Thoracic aorta (tissue), 2 donors: ENCODE measurements around the gene SNX8. TPM values are rescaled to one million over a fixed set of nuclear protein-coding genes. Genes with fewer than 3 reads are reported as not detected.

Experiments used
- ATAC-seq: fragments of 150-250 bp; one replicate; pipeline ENCODE4 v1.8.0; 2017; ENCODE audit warnings: low read depth; ENCODE audit not compliant: insufficient number of reproducible peaks, low FRiP score
- DNase-seq: peaks from one replicate; pipeline ENCODE4 v3.0.0-alpha.2; 2020; ENCODE audit warnings: low spot score
- H3K27ac ChIP-seq, 2 donors: fragments of 200-600 bp; sonication (generic); 1 replicate in 1 of 2; 2 replicates in 1 of 2; pipeline ENCODE4 v1.5.1; 2016; ENCODE audit warnings: mild to moderate bottlenecking in 2 of 2, moderate library complexity in 2 of 2
- H3K27me3 ChIP-seq: fragments of 200-600 bp; sonication (generic); replicated peaks from 2 replicates; pipeline ENCODE4 v1.6.0; 2016; ENCODE audit warnings: mild to moderate bottlenecking; ENCODE audit not compliant: insufficient read depth
- H3K36me3 ChIP-seq: fragments of 200-600 bp; sonication (generic); one replicate; pipeline ENCODE4 v1.5.1; 2016
- H3K4me1 ChIP-seq, 2 donors: fragments of 200-600 bp; sonication (generic); 1 replicate in 1 of 2; 2 replicates in 1 of 2; pipeline versions ENCODE4 v1.5.1 to v1.6.0; 2016; ENCODE audit warnings: low read depth in 2 of 2, mild to moderate bottlenecking in 1 of 2; ENCODE audit not compliant: control insufficient read depth in 1 of 2
- H3K4me3 ChIP-seq: fragments of 200-600 bp; sonication (generic); 2 replicates; pipeline ENCODE4 v1.5.1; 2016; ENCODE audit warnings: mild to moderate bottlenecking
- H3K9me3 ChIP-seq: fragments of 200-600 bp; sonication (generic); 2 replicates; pipeline ENCODE4 v1.5.1; 2016
- total RNA-seq, 2 donors: library from RNA; depleted of rRNA; stranded (reverse); fragments of >200 nt; gene quantifications; one replicate each; pipeline versions ENCODE4 v1.1.0 to v1.2.3, GENCODE V29; 2016
- TF ChIP-seq, protein P1 (sequence below): fragments of 200-600 bp; sonication (generic); IDR thresholded peaks from one replicate; pipeline ENCODE4 v1.5.1; 2019; ENCODE audit warnings: antibody characterized with exemption

Gene SNX8, protein sequence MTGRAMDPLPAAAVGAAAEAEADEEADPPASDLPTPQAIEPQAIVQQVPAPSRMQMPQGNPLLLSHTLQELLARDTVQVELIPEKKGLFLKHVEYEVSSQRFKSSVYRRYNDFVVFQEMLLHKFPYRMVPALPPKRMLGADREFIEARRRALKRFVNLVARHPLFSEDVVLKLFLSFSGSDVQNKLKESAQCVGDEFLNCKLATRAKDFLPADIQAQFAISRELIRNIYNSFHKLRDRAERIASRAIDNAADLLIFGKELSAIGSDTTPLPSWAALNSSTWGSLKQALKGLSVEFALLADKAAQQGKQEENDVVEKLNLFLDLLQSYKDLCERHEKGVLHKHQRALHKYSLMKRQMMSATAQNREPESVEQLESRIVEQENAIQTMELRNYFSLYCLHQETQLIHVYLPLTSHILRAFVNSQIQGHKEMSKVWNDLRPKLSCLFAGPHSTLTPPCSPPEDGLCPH
- total RNA-seq: 10 to 100 TPM in 1 of 2 donors, 1 to 10 TPM in 1; 6.5 to 29.6 TPM

DNA sequence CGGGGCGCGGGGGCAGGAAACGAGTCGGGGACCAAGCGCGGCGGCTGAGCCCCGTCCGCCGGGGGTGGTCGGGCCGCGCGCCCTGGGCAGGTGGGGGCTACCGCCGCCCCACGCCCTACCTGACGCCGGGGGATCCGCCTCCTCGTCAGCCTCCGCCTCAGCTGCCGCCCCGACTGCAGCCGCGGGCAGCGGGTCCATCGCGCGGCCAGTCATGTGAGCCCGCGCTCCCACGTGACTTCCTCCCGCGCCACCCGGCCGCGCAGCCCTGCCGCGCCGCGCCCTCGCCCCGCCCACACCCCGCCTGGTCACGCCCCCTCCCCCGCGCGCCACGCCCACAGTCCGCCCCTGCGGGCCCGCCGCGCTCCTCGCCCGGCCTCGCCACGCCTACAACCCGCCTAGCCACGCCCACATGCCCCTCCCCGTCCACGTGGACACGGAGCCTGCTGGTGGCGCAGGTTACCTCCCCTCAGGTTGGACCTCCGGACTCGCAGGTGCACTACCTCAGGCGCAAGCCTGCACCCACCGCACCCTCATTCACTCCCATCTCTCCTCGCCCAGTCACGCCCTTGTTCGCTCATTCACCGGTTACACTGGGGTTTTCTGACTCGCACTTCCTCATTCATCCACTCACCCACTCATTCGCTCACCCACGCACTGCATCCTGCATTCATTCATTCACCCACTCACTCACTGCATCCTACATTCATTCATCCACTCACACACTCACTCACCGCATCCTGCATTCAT, at the start of gene SNX8:
Gene SNX8 (minus strand): TSS at position 233 of the 747 bp plus-strand sequence. CDS start 20 bp downstream, at position 213.
- Histone ChIP-seq H3K36me3 (no peaks in the 10 kb centered on the region), H3K27ac (peak within 1 kb of the TSS in 1 of 2 donors; percentile 49), H3K4me1 (peaks cover 6 to 8% of the 10 kb centered on the region in 2 donors), H3K27me3 (no peaks in the 10 kb centered on the region), H3K4me3 (peak within 1 kb of the TSS; percentile 98), H3K9me3 (no peaks in the 10 kb centered on the region)
- TF ChIP-seq, protein P1, sequence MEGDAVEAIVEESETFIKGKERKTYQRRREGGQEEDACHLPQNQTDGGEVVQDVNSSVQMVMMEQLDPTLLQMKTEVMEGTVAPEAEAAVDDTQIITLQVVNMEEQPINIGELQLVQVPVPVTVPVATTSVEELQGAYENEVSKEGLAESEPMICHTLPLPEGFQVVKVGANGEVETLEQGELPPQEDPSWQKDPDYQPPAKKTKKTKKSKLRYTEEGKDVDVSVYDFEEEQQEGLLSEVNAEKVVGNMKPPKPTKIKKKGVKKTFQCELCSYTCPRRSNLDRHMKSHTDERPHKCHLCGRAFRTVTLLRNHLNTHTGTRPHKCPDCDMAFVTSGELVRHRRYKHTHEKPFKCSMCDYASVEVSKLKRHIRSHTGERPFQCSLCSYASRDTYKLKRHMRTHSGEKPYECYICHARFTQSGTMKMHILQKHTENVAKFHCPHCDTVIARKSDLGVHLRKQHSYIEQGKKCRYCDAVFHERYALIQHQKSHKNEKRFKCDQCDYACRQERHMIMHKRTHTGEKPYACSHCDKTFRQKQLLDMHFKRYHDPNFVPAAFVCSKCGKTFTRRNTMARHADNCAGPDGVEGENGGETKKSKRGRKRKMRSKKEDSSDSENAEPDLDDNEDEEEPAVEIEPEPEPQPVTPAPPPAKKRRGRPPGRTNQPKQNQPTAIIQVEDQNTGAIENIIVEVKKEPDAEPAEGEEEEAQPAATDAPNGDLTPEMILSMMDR: no peak
- peak; percentile 89 for ATAC-seq
- peak; percentile 67 for DNase-seq

- no peaks in the 10 kb centered on the region for H3K9me3 ChIP-seq
- ATAC-seq: no peak
- no peak for DNase-seq
- H3K27me3 ChIP-seq: no peaks in the 10 kb centered on the region
- no peak overlapping the region for H3K27ac ChIP-seq
- H3K4me1 ChIP-seq: peaks cover 6 to 15% of the 10 kb centered on the region in 2 donors
- TF ChIP-seq, protein P1: no peak
- H3K36me3 ChIP-seq: peaks cover 62% of the 10 kb centered on the region
- H3K4me3 ChIP-seq: no peak overlapping the region
Observed at GRCh38 chr7:2362385-2363088, 48.3 kb upstream of the SNX8 start.

GRCh38 chr7:2360796-2361195, 46.6 kb upstream of the SNX8 start:
- Histone ChIP-seq H3K4me1 (peaks cover 19 to 33% of the 10 kb centered on the region in 2 donors), H3K27me3 (no peaks in the 10 kb centered on the region), H3K9me3 (no peaks in the 10 kb centered on the region), H3K4me3 (no peak overlapping the region), H3K27ac (no peak overlapping the region), H3K36me3 (peaks cover 44% of the 10 kb centered on the region)
- DNase-seq (no peak), ATAC-seq (no peak)
- TF ChIP-seq, protein P1: no peak

GRCh38 chr7:2359610-2360009, 45.4 kb upstream of the SNX8 start:
- Histone ChIP-seq H3K4me3 (no peak overlapping the region), H3K27me3 (no peaks in the 10 kb centered on the region), H3K9me3 (no peaks in the 10 kb centered on the region), H3K36me3 (peaks cover 33% of the 10 kb centered on the region), H3K27ac (no peak overlapping the region), H3K4me1 (peaks cover 24 to 38% of the 10 kb centered on the region in 2 donors)
- TF ChIP-seq, protein P1: no peak
- no peak for ATAC-seq
- no peak for DNase-seq
